Measurements from ENCODE around the gene AQP3.
"Not testable (repeated sequence)": the region's sequence is repeated elsewhere in the genome, so short reads cannot be mapped to it uniquely, and the experiment has no call there.

Gene AQP3

DNA sequence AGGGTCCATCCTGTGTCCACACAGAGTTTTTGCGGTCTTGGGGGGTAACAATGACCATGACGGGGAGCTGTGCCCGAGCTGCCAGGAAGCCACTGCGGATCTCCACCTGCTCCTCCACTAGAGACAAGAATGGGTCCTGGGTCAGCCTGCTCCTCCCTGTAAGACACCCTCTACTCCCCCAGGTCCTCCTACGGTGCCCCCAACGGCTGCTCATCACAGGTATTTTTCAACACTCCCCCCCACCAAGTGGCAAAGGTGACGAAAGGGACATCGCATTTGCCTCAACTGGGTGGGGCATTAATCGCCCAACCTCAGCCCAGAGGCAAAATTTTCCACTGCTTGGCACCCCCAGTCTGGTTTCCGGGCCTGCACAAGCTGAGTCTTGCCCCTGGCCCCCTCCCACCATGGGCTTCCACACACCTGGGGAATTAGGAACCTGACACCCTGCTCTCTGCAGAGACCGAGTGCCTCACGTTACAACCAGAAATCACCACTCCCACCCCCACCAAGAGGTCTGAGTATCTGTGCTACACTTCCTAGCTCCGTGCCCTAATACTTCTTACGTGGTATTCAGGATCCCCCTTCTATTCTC lies 16.7 kb upstream of the AQP3 start:
- no peak for DNase-seq

DNA sequence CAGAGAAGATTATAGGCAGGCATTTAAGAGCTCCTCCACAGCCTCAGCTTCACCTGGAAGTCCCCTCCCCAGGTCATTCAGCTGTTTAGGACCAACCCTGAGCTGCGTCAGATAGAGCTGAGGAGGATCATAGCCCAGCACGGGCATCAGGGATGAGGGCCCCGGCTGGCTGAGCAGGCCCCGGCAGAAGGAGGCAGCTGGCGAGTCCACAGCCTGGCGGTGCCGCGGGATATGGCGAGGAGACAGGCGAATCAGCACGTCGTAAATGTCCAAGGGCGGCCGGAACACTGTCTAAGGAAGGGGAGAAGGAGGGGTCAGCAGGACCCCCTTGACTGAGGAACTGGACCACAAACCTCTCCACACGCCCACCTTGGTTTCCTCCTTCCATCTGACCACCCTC lies 15.8 kb upstream of the AQP3 start:
- DNase-seq: no peak

- DNase-seq: no peak
Measured at GRCh38 chr9:33461492-33461891, 14.1 kb upstream of the AQP3 start.

DNA sequence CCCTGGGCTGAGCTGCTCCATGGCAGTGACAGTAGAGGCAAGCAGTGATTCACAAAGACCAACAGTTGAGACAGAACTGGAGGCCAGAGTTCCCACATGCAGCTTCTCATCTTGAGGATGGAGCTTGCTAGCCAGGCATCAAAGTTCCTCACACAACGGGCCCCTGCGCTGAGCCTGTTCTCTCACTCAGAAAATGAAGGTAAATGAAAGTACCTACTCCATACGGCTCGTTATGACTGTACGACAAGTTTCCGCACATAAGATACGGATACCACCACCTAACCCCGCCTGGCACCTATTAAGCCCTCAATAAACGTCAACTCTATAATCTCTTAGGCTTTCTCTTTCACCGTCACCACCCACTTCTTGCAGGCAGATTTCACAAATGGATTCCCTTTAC lies 13.5 kb upstream of the AQP3 start:
- DNase-seq: no peak

- DNase-seq: no peak
Measured at GRCh38 chr9:33459115-33459514, 11.7 kb upstream of the AQP3 start.

- peak; percentile 64 for DNase-seq
Measured at GRCh38 chr9:33458444-33458843, 11.1 kb upstream of the AQP3 start.

GRCh38 chr9:33455945-33456344 lies 8.6 kb upstream of the AQP3 start:
- no peak for DNase-seq

DNA sequence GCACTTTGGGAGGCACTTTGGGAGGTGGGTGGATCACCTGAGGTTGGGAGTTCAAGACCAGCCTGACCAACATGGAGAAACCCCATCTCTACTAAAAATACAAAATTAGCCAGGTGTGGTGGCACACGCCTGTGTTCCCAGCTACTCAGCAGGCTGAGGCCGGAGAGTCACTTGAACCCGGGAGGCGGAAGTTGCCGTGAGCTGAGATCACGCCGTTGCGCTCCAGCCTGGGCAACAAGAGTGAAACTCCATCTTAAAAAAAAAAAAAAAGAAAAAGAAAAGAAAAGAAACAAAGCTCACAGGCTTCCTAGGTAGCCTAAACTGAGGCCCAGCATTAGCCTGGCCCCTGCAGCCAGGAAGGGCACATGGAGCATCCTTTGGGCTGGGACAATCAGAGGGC lies 8.1 kb upstream of the AQP3 start:
- DNase-seq: not testable (repeated sequence)

- not testable (repeated sequence) for DNase-seq
Measured at GRCh38 chr9:33454661-33455026, 7.3 kb upstream of the AQP3 start.

GRCh38 chr9:33453999-33454660 lies 6.7 kb upstream of the AQP3 start:
- no peak for DNase-seq

- DNase-seq: no peak
Measured at GRCh38 chr9:33453286-33453860, 6.0 kb upstream of the AQP3 start.

DNA sequence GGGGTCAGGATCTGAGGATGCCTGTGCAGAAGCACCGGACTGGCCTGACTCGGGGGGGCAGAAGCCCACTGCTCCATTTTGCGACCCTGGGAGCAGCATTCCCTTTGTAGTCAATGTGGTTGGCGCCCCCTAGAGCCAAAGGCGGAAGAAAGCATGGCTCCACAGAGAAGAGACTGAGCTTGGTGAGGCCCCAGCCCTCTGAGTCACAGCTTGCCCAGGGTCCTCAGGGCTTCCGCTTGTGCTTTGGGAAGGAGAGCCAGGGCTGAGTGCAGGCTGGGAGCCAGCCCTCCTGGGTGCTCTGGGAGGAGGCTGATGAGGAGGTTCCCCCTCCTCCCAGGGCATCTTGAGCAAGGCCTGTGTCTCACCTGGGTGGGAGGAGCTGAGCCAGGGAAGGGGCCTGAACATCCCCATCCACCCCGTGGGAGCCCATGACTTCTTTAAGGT lies 5.5 kb upstream of the AQP3 start:
- DNase-seq: peak; percentile 41

- no peak for DNase-seq
Measured at GRCh38 chr9:33450621-33451146, 3.3 kb upstream of the AQP3 start.

DNA sequence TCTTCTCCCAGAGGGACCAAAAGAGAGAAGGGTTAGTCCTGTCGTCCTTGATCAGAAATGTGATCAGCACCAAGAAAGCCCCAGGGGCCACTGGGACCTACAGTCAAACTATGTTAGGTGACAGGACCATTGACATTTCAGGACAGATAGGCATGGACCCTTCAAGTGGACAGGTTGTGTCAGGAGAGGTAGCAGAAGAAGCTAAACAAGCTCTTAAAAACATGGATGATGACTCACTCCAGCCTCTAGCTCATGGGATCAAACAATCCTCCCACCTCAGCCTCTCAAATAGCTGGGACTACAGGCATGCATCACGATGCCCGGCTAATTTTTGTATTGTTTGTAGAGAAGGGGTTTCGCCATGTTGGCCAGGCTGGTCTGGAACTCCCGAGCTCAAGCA lies 2.3 kb upstream of the AQP3 start:
- no peak for DNase-seq

DNA sequence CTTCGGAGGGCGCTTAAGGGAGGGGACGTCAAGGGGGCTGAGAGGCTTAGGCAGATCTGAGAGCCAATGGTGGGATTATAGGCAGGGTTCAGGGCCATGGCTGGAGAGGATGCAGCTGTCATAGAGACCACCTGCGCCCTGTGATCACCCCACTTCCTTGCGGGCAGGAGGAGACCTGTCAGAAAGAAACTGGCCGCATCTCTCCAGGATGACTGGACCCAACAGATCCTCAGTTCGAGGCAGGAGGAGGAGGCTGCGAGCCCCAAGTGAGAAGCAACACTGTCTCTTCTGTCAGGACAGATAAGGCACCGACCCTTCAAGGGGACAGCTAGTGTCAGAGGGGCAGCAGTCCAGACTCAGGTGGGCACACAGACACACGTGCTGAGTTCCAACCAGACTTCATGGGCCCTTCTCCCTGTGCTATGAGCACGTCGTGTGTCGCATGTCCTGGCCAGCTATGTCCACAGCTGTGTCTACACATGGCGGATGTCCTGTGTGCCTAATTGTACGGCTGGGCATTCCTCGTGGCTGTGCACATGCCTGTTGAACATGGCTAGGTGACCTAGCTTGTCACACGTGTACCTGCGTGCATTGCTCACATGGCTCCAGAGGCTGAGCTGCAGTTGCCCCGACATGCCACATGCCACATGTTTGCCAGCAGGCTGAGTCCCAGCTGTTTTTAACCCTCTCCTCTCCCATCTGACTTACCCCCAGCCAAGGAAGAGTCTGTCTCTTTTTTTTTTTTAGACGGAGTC lies 583 bp upstream of the AQP3 start:
- DNase-seq: no peak

- DNase-seq: peak; percentile 56
Measured at GRCh38 chr9:33446240-33446945, 1.0 kb downstream of the AQP3 start.

DNA sequence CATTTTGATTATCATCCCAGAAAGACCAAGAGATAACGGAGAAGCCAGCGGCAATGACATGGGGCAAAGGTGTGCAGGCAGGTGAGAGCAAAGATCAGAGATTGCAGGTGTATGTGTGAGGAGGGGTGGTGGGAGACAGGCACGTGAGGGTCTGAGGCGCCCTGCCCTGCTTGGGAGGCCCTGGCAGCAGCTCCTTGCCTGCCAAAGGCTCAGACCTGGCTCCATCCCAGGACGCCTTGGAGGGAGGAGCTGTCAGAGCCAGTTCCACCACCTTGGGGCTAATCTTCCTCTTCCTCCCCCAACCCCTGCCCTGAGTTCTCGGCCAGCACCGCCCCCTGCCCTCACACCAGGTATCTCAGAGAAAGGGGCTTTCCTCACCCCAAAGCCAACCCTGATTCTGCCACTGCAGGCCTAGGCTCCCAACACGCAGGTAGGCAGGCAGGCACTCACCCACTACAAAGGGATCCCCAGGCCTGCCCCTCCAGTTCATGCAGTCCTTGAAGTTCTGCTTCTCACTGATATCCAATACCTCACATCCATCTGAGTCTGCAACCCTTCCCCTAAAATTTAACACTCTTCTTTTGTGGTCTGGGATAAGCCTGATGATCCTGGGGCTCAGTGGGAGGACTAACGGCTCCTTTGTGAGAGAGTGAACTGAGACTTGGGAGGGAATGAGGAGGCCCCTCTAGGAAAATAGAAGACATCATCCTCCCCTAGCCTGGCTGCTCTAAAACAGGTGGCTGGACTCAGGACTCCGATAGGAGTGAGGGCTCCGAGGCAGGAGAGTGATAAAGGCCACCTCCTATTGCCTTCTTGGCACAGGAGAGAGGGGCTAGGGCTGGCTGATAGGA lies 1.8 kb downstream of the AQP3 start:
- DNase-seq: peak; percentile 36

DNA sequence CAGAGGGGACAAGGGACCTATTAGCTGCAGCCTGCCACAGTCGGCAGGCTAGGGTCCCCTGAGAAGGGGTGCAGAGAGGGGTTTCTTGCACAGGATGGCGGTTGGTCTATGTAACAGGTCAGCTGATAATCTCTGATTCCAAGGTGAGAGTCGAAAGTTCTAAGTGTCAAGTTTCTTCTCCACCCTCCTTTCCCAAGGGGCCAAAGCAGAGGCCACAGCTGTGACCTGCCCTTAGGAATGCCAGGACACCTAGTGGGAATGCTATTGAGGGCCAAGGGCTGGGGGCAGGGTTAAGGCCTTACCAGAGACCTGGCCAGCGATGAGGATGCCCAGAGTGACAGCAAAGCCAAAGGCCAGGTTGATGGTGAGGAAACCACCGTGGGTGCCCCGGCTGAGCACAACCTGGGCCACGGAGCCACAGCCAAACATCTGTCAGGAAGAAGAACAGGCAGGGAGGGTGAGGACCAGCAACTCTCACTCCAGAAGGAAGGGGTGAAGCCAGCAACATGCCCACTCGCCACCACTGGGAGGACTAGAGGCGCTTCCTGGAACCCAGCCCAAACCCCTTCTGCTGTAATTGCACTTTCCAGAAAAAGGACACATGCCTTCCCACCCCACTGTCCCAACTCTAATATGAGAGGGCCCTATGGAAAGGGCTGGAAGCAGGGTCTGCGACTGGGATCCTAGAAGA lies 3.8 kb downstream of the AQP3 start:
- DNase-seq: no peak

GRCh38 chr9:33443047-33443446 lies 4.3 kb downstream of the AQP3 start:
- DNase-seq: no peak

GRCh38 chr9:33442125-33442524 lies 5.3 kb downstream of the AQP3 start:
- DNase-seq: no peak

GRCh38 chr9:33440609-33441008 lies 6.8 kb downstream of the AQP3 start:
- DNase-seq: no peak
